Measurements from ENCODE around the gene MBLAC1.

DNA sequence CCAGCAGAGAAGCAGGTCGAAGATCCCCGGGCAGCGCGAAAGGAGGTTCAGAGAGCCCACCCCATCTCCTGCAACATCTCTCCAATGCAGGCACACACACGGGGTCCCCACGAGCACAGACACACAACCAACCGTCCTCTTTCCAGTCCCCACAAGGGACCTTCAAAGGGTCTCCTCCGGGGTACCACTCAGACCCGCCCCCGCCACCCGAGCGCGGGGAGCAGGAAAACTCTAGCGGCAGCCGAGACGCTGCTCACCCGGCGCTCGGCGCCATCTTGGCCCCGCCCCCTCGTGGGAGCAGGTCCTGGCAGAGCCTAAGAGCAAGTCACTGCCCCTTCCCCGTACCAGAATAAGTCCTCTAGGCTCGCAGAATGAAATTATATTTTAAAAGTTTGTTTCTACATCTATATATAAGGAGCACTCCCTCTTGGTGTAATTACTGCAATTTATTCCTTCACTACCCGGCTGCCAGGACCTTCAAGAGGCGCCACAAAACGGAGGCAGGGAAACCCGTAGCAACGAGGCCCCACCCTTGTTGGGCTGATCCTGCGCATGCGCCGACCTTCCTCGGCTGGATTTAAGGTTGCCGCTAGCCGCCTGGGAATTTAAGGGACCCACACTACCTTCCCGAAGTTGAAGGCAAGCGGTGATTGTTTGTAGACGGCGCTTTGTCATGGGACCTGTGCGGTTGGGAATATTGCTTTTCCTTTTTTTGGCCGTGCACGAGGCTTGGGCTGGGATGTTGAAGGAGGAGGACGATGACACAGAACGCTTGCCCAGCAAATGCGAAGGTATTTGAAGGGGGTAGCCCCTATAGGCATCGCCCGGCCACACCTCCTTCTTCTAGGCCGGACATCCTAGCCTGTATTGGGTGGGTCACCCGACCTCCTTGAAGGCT is 7.4 kb upstream of the MBLAC1 start, which contains the start of the genes CNPY4 and TAF6:
- TF ChIP-seq, protein P1, sequence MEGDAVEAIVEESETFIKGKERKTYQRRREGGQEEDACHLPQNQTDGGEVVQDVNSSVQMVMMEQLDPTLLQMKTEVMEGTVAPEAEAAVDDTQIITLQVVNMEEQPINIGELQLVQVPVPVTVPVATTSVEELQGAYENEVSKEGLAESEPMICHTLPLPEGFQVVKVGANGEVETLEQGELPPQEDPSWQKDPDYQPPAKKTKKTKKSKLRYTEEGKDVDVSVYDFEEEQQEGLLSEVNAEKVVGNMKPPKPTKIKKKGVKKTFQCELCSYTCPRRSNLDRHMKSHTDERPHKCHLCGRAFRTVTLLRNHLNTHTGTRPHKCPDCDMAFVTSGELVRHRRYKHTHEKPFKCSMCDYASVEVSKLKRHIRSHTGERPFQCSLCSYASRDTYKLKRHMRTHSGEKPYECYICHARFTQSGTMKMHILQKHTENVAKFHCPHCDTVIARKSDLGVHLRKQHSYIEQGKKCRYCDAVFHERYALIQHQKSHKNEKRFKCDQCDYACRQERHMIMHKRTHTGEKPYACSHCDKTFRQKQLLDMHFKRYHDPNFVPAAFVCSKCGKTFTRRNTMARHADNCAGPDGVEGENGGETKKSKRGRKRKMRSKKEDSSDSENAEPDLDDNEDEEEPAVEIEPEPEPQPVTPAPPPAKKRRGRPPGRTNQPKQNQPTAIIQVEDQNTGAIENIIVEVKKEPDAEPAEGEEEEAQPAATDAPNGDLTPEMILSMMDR (IDR thresholded peaks at IDR 0.05): peak in 1 of 12 donors; percentile 6
- peak in 1 of 2 donors; percentile 61 for TF ChIP-seq POLR2A (IDR thresholded peaks at IDR 0.05)
